Mammary epithelial cell (primary cell): ENCODE results near the gene USP20.

ENCODE experiments used
- CTCF ChIP-seq, 2 donors: IDR thresholded peaks in 1 of 2; conservative IDR thresholded peaks in 1 of 2; 2 replicates each; pipeline ENCODE4 v1.5.1; 2011 to 2012; ENCODE audit warnings: inconsistent platforms in 2 of 2, low read length in 2 of 2, mild to moderate bottlenecking in 2 of 2, control low read depth in 1 of 2, low read depth in 1 of 2; ENCODE audit not compliant: insufficient read depth in 1 of 2; ENCODE audit errors: extremely low read depth in 1 of 2
- EZH2 ChIP-seq: IDR thresholded peaks from 2 replicates; pipeline ENCODE4 v1.6.1; 2012; ENCODE audit warnings: low read length, inconsistent platforms, borderline replicate concordance

- no peak for TF ChIP-seq CTCF (conservative IDR thresholded peaks at IDR 0.05 in 1 of 2, IDR thresholded peaks at IDR 0.05 in 1 of 2; ENCODE audit: extremely low read depth in 1 of 2, insufficient read depth in 1 of 2, low read depth in 1 of 2, low read length in 2 of 2)
- TF ChIP-seq EZH2: no peak
Observed at GRCh38 chr9:129853614-129854013, 18.4 kb downstream of the USP20 start.
